ENCODE measurements around the gene THOC7.

THOC7 gene

DNA sequence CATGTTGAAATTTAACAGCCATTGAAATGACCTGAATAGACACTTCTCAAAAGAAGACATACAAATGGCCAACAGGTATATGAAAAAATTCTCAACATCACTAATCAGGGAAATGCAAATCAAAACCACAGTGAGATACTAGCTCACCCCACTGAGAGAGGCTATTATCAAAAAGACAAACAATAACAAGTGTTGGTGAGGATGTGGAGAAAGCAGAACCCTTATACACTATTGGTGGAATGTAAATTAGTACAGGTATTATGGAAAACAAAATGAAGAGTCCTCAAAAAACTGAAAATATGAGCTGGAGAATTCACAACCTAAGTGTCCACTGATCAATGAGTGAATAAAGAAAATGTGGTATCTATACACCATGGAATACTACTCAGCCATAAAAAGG lies 21.5 kb downstream of the THOC7 start:
- DNase-seq (ENCODE audit: low spot score) = no peak

DNA sequence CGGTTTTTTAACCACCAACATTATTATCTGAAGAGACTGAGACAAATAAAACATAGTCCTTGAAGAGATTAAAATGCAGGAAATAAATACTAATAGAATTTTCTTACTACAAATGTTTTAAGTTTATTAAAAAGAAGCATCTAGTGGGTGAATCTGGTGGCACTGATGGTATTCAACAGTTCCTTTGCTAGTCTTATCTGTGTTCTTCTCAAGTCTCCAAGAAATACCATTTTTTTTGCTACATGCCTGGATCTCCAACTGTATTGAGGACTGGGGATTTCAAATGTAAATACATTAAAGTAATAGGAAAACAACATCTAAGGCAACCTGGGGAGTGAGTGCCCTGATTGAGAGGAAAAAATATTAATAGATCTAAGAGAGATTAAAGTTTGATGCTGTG lies 21.9 kb downstream of the THOC7 start:
- DNase-seq (ENCODE audit: low spot score) = no peak

DNA sequence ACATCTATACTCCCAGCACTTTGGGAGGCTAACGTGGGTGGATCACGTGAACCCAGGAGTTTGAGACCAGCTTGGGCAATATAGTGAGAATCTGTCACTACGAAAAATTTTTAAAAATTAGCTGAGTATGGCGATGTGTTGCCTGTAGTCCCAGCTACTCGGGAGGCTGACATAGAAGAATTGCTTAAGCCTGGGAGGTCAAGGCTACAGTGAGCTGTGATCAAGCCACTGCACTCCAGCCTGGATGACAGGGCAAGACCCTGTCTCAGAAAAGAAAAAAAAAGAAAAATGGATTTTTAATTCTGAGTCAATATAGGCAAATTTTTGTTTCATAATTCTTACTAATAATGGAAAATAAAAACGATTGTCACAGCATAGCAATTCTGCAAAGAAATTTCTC lies 31.2 kb downstream of the THOC7 start:
- DNase-seq (ENCODE audit: low spot score) = no peak

DNA sequence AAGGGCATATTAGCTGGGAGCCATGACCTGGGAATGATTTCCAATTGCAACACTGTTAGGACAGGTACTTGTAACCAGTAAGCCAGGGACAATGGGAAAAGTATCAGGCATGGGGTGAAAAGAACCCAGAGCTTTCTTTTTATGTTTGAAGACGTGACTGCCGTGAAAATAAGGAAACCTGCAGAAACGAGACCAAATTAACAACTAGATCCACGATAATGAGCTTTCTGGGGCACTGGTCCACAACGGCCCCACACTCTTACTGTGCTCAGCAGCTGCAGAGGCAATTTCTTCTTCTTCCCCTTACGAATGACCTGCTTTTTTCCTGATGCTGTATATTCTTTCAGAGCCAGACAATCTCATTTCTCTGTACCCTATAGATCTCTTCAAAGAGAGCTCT lies 33.1 kb downstream of the THOC7 start:
- no peak for DNase-seq (ENCODE audit: low spot score)

DNA sequence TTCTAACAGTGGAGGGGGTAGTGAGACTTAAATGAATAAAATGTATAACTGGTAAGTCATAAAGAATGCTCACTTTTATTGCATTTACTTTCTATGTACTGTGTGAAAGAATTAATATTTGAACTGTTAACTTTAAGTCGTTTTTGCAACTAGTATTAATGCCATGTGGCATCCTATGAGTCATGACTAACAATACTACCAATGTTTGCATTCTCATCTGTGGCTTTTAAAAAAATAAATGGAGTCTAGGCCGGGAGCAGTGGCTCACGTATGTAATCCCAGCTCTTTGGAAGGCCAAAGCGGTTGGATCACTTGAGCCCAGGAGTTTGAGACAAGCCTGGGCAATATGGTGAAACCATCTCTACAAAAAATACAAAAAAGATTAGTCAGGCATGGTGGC lies 39.3 kb downstream of the THOC7 start:
- DNase-seq (ENCODE audit: low spot score) = no peak

DNA sequence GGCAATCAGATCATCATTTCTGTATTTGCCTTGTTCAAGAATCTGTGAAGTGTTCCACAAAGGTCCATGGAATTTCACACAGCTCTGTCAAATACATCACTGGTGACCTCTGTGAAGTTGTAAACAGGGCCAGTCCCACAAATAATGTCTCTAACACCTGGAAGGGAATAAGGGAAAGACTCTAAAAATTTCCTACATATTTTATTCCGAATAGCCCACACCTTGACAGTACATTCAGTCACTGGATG lies 44.5 kb downstream of the THOC7 start, which contains the start of gene C3orf49:
TSS of gene C3orf49 (plus strand) at position 149 of the 248 bp plus-strand sequence. CDS start 173 bp downstream, outside the sequence.
- no peak for DNase-seq (ENCODE audit: low spot score)

DNA sequence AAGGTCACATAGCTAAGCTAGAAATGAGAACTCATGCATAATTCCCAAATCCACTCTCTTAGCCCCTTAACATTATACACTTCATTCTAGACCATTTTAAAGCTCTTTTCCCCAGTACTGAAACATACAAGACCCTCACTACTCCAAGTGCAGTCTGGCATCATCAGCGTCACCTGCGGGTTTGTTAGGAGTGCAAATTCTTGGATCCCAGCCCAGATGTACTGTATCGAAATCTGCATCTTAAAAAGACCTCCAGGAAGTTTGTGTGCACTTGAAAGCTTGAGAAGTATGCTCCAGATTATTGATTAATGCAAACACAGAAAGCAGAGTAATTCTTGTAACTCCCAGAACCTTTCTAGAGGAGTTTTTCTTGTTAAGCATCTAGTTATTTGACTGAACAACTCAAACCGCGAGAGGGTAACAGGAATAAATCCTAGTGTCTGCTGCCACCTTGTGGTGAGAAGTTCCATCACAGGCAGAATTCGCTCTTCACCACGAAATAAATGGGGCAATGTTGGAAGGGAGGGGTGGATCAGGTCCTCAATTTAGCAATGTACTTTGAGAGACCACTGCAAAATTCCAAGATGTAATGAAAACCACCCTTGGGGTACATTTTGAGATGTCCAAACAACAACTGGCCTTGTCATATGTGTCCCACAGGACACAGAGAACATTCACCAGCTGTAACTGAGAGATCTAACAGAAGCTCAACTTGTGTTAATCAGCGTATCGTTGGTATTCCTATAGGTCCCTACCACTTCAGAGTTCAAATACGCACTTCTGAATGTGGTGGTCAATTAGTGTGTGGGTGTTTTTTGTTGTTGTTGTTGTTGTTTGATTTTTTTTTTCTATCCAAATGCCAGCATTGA lies 45.1 kb downstream of the THOC7 start:
- peak; percentile 63 for DNase-seq (ENCODE audit: low spot score)

DNA sequence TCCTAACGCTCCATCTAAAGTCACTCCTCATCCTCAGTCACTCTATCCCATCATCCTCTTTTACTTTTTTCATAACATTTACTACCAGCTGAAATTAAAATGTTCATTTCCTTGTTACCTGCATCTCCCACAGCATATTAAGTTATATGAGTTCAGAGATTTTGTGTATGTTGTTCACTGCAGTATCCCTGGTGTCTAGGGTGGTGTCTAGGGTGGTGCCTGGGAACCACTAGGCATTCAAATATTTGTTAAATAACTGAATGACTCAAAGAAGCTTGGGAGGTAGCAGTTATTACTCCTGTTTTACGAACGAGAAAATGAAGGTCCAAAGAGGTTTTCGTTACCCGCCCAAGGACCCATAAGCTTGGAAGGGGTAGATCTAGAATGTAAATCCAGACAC lies 46.4 kb downstream of the THOC7 start:
- no peak for DNase-seq (ENCODE audit: low spot score)

DNA sequence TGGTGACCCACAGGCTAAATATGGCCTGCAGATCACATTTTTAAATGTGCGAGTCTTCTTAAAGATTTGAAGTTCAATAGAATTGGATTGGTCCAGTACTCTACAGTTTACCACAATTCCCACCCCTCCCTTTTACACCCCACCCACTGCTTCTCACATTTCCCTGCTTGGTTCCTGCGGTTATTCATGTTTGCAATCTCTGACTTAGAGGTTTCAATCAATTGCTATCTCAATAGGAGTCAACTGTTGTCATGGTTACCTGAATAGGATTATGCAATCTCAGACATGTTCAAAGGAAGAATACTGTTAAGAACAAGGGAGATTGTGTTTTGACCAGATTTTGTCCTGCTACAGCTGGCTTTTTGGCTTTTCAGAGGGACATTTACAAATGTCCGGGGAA lies 49.4 kb downstream of the THOC7 start:
- no peak for DNase-seq (ENCODE audit: low spot score)

DNA sequence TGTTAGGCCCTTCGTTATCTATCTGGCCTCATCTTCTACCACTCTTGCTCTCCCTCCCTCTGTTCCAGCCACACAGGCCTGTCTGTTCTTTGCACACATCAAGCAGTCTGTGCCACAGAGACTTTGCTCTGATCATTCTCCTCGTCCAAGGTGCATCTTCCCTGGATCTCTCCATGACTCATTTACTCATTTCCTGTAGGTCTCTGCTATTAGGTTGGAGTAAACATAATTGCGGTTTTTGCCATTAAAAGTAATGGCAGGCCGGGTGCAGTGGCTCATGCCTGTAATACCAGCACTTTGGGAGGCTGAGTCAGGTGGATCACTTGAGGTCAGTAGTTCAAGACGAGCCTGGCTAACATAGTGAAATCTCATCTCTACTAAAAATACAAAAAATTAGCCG lies 54.0 kb downstream of the THOC7 start:
- DNase-seq (ENCODE audit: low spot score) = no peak

DNA sequence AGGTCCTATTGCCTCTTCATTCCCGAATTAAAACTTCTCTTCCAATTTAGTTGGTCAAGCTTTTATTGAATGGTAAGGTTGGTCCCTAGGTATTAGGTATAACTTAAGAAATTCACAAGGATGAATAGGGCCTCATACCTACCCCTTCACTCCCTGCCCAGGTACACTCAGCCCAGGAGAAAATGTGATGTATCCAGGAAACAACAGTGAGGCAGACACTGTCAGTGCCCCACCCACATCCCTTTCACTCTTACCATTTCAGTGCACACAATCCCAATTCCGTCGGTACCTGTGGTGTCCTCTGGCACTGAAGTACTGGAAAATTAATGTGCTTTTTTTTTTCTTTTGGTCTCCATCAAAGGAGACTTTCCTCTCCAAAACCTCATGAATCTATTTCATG lies 55.0 kb downstream of the THOC7 start:
- no peak for DNase-seq (ENCODE audit: low spot score)

DNA sequence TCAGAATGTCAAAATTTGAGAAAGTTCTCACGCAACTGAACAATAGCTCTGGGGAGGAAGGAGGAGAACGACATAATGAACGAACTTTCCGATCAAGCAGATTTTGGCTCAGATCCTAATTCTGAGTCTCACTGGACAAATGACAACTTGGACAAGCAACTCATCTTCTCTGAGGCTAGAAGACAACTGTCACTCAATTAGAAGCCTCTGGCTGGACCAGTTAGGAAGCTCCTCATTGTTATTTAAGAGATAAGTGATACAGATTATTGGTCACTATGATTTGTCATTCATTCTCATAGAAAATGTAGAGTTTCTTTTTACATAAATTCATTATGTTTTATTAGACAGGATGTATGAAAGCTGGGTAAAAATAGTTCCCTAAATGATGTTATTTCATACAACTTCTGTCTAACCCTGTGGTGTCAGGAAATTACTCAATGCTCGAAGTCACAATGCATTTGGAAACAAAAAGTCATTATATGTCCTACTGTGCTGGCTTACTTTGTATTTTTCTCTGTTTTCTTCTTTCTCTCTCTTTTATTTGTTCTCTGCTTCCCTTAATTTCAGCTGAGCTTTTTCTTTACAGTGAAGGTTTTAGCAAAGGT lies 55.5 kb downstream of the THOC7 start:
- no peak for DNase-seq (ENCODE audit: low spot score)

DNA sequence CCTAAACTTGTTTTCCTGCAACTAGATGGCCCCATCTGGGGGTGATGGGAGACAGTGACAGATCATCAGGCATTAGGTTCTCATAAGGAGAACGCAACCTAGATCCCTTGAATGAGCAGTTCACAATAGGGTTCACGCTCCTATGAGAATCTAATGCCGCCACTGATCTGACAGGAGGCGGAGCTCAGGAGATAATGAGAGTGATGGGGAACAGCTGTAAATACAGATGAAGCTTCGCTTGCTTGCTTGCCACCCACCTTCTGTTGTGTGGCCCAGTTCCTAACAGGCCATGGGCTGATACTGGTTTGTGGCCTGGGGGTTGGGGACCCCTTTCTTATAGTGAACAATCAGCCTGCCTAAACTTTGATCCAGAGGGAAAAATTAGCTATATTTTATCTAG lies 59.7 kb downstream of the THOC7 start:
- no peak for DNase-seq (ENCODE audit: low spot score)

DNA sequence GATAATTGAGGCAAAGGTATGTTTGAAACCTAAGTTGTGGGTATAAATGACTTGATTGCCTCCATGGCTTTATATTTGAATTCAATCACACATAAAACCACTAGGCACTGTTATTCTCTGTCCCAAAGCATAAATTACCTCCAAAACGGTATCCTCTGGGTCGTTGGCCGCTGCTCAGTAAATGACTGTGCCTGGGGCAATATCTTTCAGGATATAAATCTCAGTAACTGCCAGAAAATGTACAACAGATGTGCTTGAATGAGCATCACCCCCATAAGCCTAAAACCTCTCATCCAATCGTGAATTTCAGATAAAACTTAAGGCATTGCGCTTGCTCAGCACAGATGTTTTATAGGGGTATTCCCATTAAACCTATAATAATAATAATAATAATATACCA lies 63.5 kb downstream of the THOC7 start:
- no peak for DNase-seq (ENCODE audit: low spot score)

DNA sequence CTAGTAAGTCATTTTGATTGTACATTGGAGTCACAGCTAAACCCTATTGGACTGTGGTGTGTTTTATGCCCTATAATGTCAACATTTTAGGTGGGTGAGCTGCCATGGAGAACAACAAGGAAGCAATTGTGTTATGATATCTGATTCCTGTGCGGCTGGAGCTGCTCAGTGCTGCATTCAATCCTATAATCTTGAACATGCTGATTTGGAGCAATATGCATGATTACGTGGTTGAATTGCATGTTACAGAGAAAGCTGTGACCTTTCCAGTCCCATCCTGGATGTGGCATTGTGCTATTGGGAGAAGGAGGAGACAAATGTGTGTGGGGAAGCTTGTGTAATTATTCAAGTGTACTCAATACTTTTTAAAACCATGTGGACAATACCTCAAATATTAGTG lies 64.7 kb downstream of the THOC7 start:
- DNase-seq (ENCODE audit: low spot score) = no peak

DNA sequence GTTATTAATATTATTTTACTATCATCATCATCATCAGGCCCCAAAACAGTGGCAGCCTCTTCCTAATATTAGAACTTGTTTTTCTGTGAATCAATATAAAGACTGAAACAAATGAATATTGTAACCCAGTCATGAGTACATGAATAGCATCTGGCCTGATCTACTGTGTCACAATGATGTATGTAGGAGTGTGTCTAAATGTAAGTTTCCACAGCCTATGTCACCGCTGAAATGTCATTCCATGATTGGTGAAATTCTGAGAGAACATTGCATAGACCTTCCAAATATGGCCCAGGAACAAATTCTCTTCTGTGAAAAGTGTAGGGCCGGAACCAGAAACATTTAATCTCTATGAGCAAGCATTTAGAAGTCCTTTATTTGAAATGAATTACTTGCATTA lies 65.1 kb downstream of the THOC7 start:
- DNase-seq (ENCODE audit: low spot score) = no peak

DNA sequence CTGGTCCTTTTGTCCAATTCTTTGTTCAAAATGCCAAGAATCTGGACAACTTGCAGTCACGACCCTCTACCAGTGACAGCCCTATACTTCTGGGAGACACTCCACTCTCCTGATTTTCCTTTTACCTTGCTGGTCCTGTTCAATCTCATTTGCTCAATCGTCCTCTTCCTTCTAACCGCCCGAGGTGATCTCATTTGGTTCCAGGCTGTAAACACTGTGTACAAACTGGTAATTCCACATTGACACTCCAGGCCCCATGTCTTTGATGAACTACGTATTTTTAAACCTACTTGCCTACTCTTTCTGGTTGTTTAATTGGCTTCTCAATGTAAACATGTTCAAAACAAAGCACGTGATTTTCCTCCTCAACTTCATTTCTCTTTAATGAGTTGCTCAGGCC lies 68.2 kb downstream of the THOC7 start:
- DNase-seq (ENCODE audit: low spot score) = no peak

DNA sequence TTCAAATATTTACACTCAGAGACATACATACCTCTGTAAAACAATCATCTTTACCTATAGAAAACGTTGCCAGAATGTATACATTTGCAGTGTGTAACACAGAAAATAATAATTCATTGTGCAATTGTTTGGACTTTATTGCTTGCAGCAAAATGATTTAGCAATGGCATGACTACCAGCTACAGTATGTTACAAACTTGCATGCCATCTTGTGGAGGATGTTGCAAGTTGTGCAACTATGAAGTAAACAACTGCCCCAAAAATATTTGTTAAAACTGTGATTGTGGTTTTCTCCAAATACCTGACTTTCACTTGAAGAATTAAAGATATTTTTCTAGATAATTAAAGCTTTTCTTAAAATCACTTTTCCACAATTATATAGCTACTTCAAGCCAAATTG lies 71.6 kb downstream of the THOC7 start:
- no peak for DNase-seq (ENCODE audit: low spot score)
